Lung (tissue), 12 donors: ENCODE measurements around the gene SHISAL2B. TPM values are rescaled to one million over a fixed set of nuclear protein-coding genes. Genes with fewer than 3 reads are reported as not detected.

Experiments
- ATAC-seq: fragments of 200-7000 bp; cut with Tn5 transposase; one replicate; pipeline ENCODE4 v1.9.1; 2020; ENCODE audit warnings: moderate number of reproducible peaks; ENCODE audit not compliant: insufficient read depth, low FRiP score
- DNase-seq, 3 donors: peaks; one replicate each; pipeline ENCODE4 v3.0.0-alpha.2; 2013 to 2017
- H3K27ac ChIP-seq, 2 donors: one replicate each; pipeline ENCODE4 v1.5.1; 2013; ENCODE audit warnings: mild to moderate bottlenecking in 2 of 2, moderate library complexity in 2 of 2, control low read depth in 1 of 2, inconsistent platforms in 1 of 2, low read depth in 1 of 2, low read length in 1 of 2
- H3K27me3 ChIP-seq, 3 donors: one replicate each; pipeline ENCODE4 v1.5.1; 2013; ENCODE audit warnings: low read length in 2 of 3; ENCODE audit not compliant: control insufficient read depth in 3 of 3, insufficient read depth in 3 of 3
- H3K36me3 ChIP-seq, 4 donors: one replicate each; pipeline ENCODE4 v1.5.1; 2013; ENCODE audit warnings: low read length in 4 of 4, mild to moderate bottlenecking in 1 of 4, moderate library complexity in 1 of 4; ENCODE audit not compliant: control insufficient read depth in 4 of 4, insufficient read depth in 4 of 4
- H3K4me1 ChIP-seq, 5 donors: one replicate each; pipeline ENCODE4 v1.5.1; 2013; ENCODE audit warnings: low read length in 5 of 5, mild to moderate bottlenecking in 2 of 5, moderate library complexity in 1 of 5; ENCODE audit not compliant: control insufficient read depth in 5 of 5, insufficient read depth in 5 of 5
- H3K4me3 ChIP-seq: one replicate; pipeline ENCODE4 v1.5.1; 2013; ENCODE audit warnings: mild to moderate bottlenecking, control low read depth, moderate library complexity
- H3K9ac ChIP-seq, 2 donors: one replicate each; pipeline ENCODE4 v1.5.1; 2013; ENCODE audit warnings: low read length in 2 of 2, control low read depth in 1 of 2; ENCODE audit not compliant: insufficient read depth in 1 of 2
- H3K9me3 ChIP-seq, 4 donors: one replicate each; pipeline ENCODE4 v1.5.1; 2013; ENCODE audit warnings: low read length in 3 of 4, mild to moderate bottlenecking in 1 of 4, moderate library complexity in 1 of 4; ENCODE audit not compliant: control insufficient read depth in 4 of 4, insufficient read depth in 3 of 4
- CTCF ChIP-seq: IDR thresholded peaks from 2 replicates; pipeline ENCODE4 v1.5.1; 2012; ENCODE audit warnings: mild to moderate bottlenecking; ENCODE audit errors: control extremely low read depth, extremely low read depth
- WGBS, 2 donors: extraction: QIAGEN DNeasy Blood & Tissue Kit; methylation state at CpG; one replicate each; pipeline ENCODE4 v1.1.7; 2013; 5-methylcytosine and 5-hydroxymethylcytosine counted together
- polyA plus RNA-seq, 2 donors: library from polyadenylated mRNA; stranded (reverse); fragments of 200-250 nt; gene quantifications; one replicate each; pipeline ENCODE4 v1.2.1, GENCODE V29; 2013
- total RNA-seq, 2 donors: library from RNA; depleted of rRNA in 1 of 2; stranded (reverse); fragments of >200 nt in 1 of 2; gene quantifications; one replicate each; pipeline ENCODE4 v1.2.1, GENCODE V29; 2014 to 2021
- donor health status: control.
- donor health status: control.
- donor health status: Bipolar disorder and iron deficiency.
- donor health status: healthy.
- donor health status: DM: yes; HTN: yes; CAD: no.

Gene SHISAL2B
- total and polyA plus RNA-seq, 4 donors = 0.34 to 2.8 TPM; not detected in 2

- DNase-seq = no peak
- H3K4me1 ChIP-seq = peaks cover 0 to 3% (median 0%) of the 10 kb centered on the region in 5 donors
- H3K36me3 ChIP-seq = peaks cover 2 to 12% (median 9%) of the 10 kb centered on the region in 4 donors
- no peak overlapping the region for H3K27ac ChIP-seq
- H3K9ac ChIP-seq = no peak overlapping the region
- H3K9me3 ChIP-seq = no peaks in the 10 kb centered on the region
- H3K4me3 ChIP-seq = no peak overlapping the region
- H3K27me3 ChIP-seq = no peaks in the 10 kb centered on the region
- TF ChIP-seq CTCF = no peak
- no peak for ATAC-seq
These were observed 52.5 kb downstream of the SHISAL2B start for GRCh38 chr5:64742821-64743220.

- H3K9me3 ChIP-seq = no peaks in the 10 kb centered on the region
- H3K27me3 ChIP-seq = no peaks in the 10 kb centered on the region
- no peak for ATAC-seq
- H3K9ac ChIP-seq = no peak overlapping the region
- DNase-seq = no peak
- H3K36me3 ChIP-seq = peaks cover 2 to 14% (median 5%) of the 10 kb centered on the region in 4 donors
- no peak overlapping the region for H3K4me3 ChIP-seq
- H3K4me1 ChIP-seq = peaks cover 0 to 3% (median 0%) of the 10 kb centered on the region in 5 donors
- no peak overlapping the region for H3K27ac ChIP-seq
- 95 to 100% methylated on average over 1 of the region's 1 CpG for WGBS, 2 donors
- no peak for TF ChIP-seq CTCF
These were observed 54.6 kb downstream of the SHISAL2B start for GRCh38 chr5:64744914-64745313.

GRCh38 chr5:64746446-64746845, 56.1 kb downstream of the SHISAL2B start:
- H3K27ac ChIP-seq = no peak overlapping the region
- 88 to 94% methylated on average over 1 of the region's 1 CpG for WGBS, 2 donors
- H3K9ac ChIP-seq = no peak overlapping the region
- no peak for TF ChIP-seq CTCF
- H3K27me3 ChIP-seq = no peaks in the 10 kb centered on the region
- DNase-seq (no peak), ATAC-seq (no peak)
- no peak overlapping the region for H3K4me3 ChIP-seq
- peaks cover 0 to 5% (median 3%) of the 10 kb centered on the region in 4 donors for H3K36me3 ChIP-seq
- H3K4me1 ChIP-seq = peaks cover 0 to 3% (median 0%) of the 10 kb centered on the region in 5 donors
- no peaks in the 10 kb centered on the region for H3K9me3 ChIP-seq

- no peak overlapping the region for H3K4me3 ChIP-seq
- 85 to 90% methylated on average over 4 of the region's 4 CpGs for WGBS, 2 donors
- H3K27ac ChIP-seq = no peak overlapping the region
- no peaks in the 10 kb centered on the region for H3K4me1 ChIP-seq
- H3K36me3 ChIP-seq = peaks cover 0 to 10% (median 2%) of the 10 kb centered on the region in 4 donors
- H3K27me3 ChIP-seq = no peaks in the 10 kb centered on the region
- TF ChIP-seq CTCF = no peak
- H3K9ac ChIP-seq = no peak overlapping the region
- no peaks in the 10 kb centered on the region for H3K9me3 ChIP-seq
- ATAC-seq (no peak), DNase-seq (no peak)
These were observed 59.1 kb downstream of the SHISAL2B start for GRCh38 chr5:64749385-64749784.
